ENCODE data around the gene KDM3A. TPM values are rescaled to one million over a fixed set of nuclear protein-coding genes. Genes with fewer than 3 reads are reported as not detected.

KDM3A gene
- total and polyA plus RNA-seq, 2 of the 8 experiments (the other 6 are each of a cell fraction or from before 2014, with no cell fraction given) = 15.8 to 29.2 TPM

- H3K23ac ChIP-seq (ENCODE audit: insufficient read length) = no peak overlapping the region
- no peak overlapping the region for H2AFZ ChIP-seq (ENCODE audit: low read length)
- WGBS, 2 experiments (ENCODE audit: extremely low coverage in 1 of 2, insufficient coverage in 1 of 2, insufficient read length in 1 of 2, insufficient replicate concordance in 2 of 2, low coverage in 1 of 2, low lambda C conversion rate in 2 of 2, missing lambda C conversion rate in 1 of 2) = 91% methylated on average over 7 of the region's 7 CpGs; no CpG with 5 or more reads in 1 of the 2 experiments
- H3K36me3 ChIP-seq (ENCODE audit: control insufficient read depth in 2 of 4, insufficient read depth in 4 of 4, low read length in 3 of 4) = peaks cover 28 to 72% (median 64%) of the 10 kb centered on the region in 4 experiments
- no peak for TF ChIP-seq MAFK (IDR thresholded peaks at IDR 0.05; ENCODE audit: low read depth, low read length)
- TF ChIP-seq HDAC6 (IDR thresholded peaks at IDR 0.05; ENCODE audit: low read depth, low read length) = no peak
- TF ChIP-seq SAP30 (IDR thresholded peaks at IDR 0.05; ENCODE audit: insufficient read depth, insufficient replicate concordance, low read length) = no peak
- TF ChIP-seq ZNF274 (IDR thresholded peaks at IDR 0.05; ENCODE audit: borderline replicate concordance, extremely low read depth, low read length) = no peak
- TF ChIP-seq CHD2 (IDR thresholded peaks at IDR 0.05; ENCODE audit: low read length) = no peak
- no peak for TF ChIP-seq SP1 (IDR thresholded peaks at IDR 0.05; ENCODE audit: low read depth, low read length)
- TF ChIP-seq EZH2 (IDR thresholded peaks at IDR 0.05; ENCODE audit: low read depth, low read length, severe bottlenecking) = no peak
- no peak for TF ChIP-seq BCL11A (IDR thresholded peaks at IDR 0.05; ENCODE audit: low read depth in 2 of 2, low read length in 2 of 2)
- TF ChIP-seq KDM1A (IDR thresholded peaks at IDR 0.05; ENCODE audit: borderline replicate concordance, low read length) = no peak
- TF ChIP-seq JUN (IDR thresholded peaks at IDR 0.05; ENCODE audit: low read depth, low read length) = no peak
- TF ChIP-seq NRF1 (IDR thresholded peaks at IDR 0.05; ENCODE audit: low read depth, low read length) = no peak
- no peak for TF ChIP-seq SP2 (IDR thresholded peaks at IDR 0.05; ENCODE audit: low read length)
- no peaks in the 10 kb centered on the region for H3K9me3 ChIP-seq (ENCODE audit: insufficient read depth in 2 of 2, low read depth in 1 of 2, low read length in 1 of 2)
- DNase-seq (ENCODE audit: low read depth in 1 of 2, low spot score in 2 of 2) (no peak), FAIRE-seq (no peak)
- H3K27ac ChIP-seq (ENCODE audit: low read depth, low read length) = no peak overlapping the region
- H4K8ac ChIP-seq (ENCODE audit: extremely low read depth, insufficient read depth, low read length) = no peak overlapping the region
- ChIA-PET CTCF (ENCODE audit: partially characterized antibody) (interaction anchor here (0.7 to 1.0 kb wide), 2 partner anchors 42 to 92 kb away, joined by 3 to 5 read pairs; no protein-coding TSS in a partner anchor), POLR2A (ENCODE audit: partially characterized antibody) (no interaction called here)
- no peak overlapping the region for H3K9ac ChIP-seq (replicated peaks in 1 of 4; ENCODE audit: extremely low read depth in 1 of 4, low read depth in 3 of 4, low read length in 3 of 4)
- H2BK12ac ChIP-seq (ENCODE audit: low read depth, low read length) = no peak overlapping the region
- no peaks in the 10 kb centered on the region for H3K79me2 ChIP-seq (ENCODE audit: control insufficient read depth in 1 of 2, insufficient read depth in 2 of 2, low read length in 2 of 2)
- H4K20me1 ChIP-seq (replicated peaks in 1 of 2; ENCODE audit: control insufficient read depth in 1 of 2, insufficient read depth in 2 of 2, low read length in 2 of 2) = peaks cover 2 to 3% of the 10 kb centered on the region in 2 experiments
- H2BK20ac ChIP-seq (ENCODE audit: low read length) = no peak overlapping the region
- H3K18ac ChIP-seq (ENCODE audit: extremely low read depth, low read length) = no peak overlapping the region
- no peak overlapping the region for H2BK15ac ChIP-seq (ENCODE audit: low read length)
- H4K91ac ChIP-seq (replicated peaks; ENCODE audit: insufficient read length, low read length) = no peak overlapping the region
- no peak overlapping the region for H2BK5ac ChIP-seq (ENCODE audit: low read depth, low read length)
- H3K4ac ChIP-seq (replicated peaks; ENCODE audit: insufficient read length, low read depth, low read length) = no peak overlapping the region
- H3K4me2 ChIP-seq (ENCODE audit: insufficient read depth in 1 of 2, low read depth in 2 of 2, low read length in 2 of 2) = no peak overlapping the region
- H3K4me1 ChIP-seq (replicated peaks in 1 of 4; ENCODE audit: control insufficient read depth in 3 of 4, insufficient read depth in 4 of 4, low read length in 3 of 4) = no peaks in the 10 kb centered on the region
- H2BK120ac ChIP-seq (replicated peaks; ENCODE audit: low read depth, low read length) = no peak overlapping the region
- H3K79me1 ChIP-seq (ENCODE audit: low read depth, low read length) = no peaks in the 10 kb centered on the region
- H4K5ac ChIP-seq (ENCODE audit: insufficient read length, low read depth, low read length) = no peak overlapping the region
- no peaks in the 10 kb centered on the region for H3K23me2 ChIP-seq (ENCODE audit: low read depth, low read length)
- H3K14ac ChIP-seq (ENCODE audit: insufficient read length) = no peak overlapping the region
- H3K27me3 ChIP-seq (replicated peaks in 1 of 4; ENCODE audit: control insufficient read depth in 3 of 4, extremely low read depth in 1 of 4, insufficient read depth in 3 of 4, low read length in 3 of 4) = no peaks in the 10 kb centered on the region
- no peak overlapping the region for H3K4me3 ChIP-seq (ENCODE audit: extremely low read depth in 1 of 4, insufficient read depth in 2 of 4, low read depth in 3 of 4, low read length in 4 of 4)
- H3K56ac ChIP-seq (replicated peaks; ENCODE audit: insufficient read length, low read depth, low read length) = no peak overlapping the region
- H2AK5ac ChIP-seq (ENCODE audit: low read depth, low read length) = no peak overlapping the region
These were observed 47.5 kb downstream of the KDM3A start for GRCh38 chr2:86488561-86489250.
